Activated T-cell treated with anti-CD3 and anti-CD28 coated beads for 48 hours (primary cell): ENCODE measurements around the gene CPLANE1.

ENCODE experiments used
- DNase-seq: peaks from one replicate; pipeline ENCODE4 v3.0.0-alpha.2; 2020; ENCODE audit warnings: low read depth

The CPLANE1 gene

DNA sequence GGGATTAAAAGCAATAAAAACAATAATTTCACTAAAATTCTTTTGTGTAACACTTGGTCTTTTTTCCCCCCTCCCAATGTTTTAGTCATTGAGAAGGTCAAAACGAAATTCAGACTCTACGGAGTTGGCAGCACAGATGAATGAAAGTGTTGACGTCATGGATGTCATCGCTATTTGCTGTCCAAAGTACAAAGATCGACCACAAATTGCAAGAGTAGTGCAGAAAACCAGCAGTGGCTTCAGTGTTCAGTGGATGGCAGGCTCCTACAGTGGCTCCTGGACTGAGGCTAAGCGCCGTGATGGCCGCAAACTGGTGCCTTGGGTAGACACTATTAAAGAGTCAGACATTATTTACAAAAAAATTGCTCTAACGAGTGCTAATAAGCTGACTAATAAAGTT, 184.7 kb downstream of the CPLANE1 start:
- no peak for DNase-seq

DNA sequence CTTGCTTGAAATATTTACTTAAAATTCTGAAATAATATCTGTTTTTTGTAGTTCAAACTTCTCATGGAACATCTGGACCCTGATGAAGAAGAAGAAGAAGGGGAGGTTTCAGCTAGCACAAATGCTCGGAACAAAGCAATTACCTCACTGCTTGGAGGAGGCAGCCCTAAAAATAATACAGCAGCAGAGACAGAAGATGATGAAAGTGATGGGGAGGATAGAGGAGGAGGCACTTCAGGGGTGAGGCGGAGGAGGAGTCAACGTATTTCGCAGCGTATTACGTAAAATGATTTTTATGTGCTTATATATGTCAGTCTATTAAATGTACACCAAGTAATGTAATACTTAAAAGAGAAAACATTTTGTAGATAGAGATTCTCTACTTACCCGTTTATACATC, 185.4 kb downstream of the CPLANE1 start:
- no peak for DNase-seq

DNA sequence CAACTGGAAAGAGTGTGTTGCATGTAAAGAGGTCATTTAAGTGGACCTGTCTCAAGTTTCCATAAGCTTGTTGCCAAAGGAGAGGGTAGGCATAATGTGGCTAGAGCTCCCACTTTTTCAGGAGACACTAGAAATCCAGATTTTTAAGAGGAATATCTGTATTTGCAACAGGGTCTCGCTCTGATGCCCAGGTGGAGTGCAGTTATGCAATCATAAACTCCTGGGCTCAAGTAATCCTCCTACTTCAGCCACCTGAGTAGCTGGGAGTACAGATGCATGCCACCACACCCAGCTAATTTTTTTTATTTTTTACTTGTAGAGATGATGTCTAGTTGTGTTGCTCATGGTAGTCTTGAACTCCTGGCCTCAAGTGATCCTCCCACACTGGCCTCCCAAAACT, 189.1 kb downstream of the CPLANE1 start:
- no peak for DNase-seq

DNA sequence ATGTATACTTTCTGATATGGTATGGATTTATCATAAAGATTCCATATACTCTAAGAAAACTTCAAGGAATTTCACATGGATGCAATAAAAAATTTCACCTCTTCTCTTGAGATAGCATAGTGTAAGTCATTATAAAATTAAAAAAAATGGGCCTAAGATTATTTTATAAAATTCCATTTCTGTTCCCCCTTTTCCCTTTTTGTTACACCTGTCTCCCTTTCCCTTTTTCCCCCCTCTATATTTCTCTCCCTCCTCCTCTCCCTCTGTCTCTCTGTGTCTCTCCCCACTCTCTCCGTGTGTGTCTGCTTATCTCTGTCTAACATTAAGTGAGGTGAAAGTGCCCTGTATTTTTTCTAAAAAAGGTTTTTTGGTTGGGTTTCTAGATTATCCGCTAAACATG, 192.4 kb downstream of the CPLANE1 start:
- no peak for DNase-seq
